Neural progenitor cell (in vitro differentiated cells): Measurements from ENCODE around the gene KDELR3.

Source experiments
- EZH2 ChIP-seq: fragments of 200-600 bp; sonication (generic); IDR thresholded peaks from 2 replicates; pipeline ENCODE4 v1.6.1; 2017; ENCODE audit warnings: antibody characterized with exemption, mild to moderate bottlenecking, moderate library complexity
- EZH2phosphoT487 ChIP-seq: fragments of 200-600 bp; sonication (generic); IDR thresholded peaks from 2 replicates; pipeline ENCODE4 v1.6.1; 2017; ENCODE audit warnings: antibody characterized with exemption
- TF ChIP-seq, protein P1 (sequence below): fragments of 200-600 bp; sonication (generic); IDR thresholded peaks from 2 replicates; pipeline ENCODE4 v1.5.1; 2017; ENCODE audit warnings: antibody characterized with exemption, mild to moderate bottlenecking

GRCh38 chr22:38485783-38486182 lies 17.9 kb downstream of the KDELR3 start:
- TF ChIP-seq, protein P1, sequence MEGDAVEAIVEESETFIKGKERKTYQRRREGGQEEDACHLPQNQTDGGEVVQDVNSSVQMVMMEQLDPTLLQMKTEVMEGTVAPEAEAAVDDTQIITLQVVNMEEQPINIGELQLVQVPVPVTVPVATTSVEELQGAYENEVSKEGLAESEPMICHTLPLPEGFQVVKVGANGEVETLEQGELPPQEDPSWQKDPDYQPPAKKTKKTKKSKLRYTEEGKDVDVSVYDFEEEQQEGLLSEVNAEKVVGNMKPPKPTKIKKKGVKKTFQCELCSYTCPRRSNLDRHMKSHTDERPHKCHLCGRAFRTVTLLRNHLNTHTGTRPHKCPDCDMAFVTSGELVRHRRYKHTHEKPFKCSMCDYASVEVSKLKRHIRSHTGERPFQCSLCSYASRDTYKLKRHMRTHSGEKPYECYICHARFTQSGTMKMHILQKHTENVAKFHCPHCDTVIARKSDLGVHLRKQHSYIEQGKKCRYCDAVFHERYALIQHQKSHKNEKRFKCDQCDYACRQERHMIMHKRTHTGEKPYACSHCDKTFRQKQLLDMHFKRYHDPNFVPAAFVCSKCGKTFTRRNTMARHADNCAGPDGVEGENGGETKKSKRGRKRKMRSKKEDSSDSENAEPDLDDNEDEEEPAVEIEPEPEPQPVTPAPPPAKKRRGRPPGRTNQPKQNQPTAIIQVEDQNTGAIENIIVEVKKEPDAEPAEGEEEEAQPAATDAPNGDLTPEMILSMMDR = no peak
- TF ChIP-seq EZH2 (no peak), EZH2phosphoT487 (no peak)
